Mesenchymal stem cell (in vitro differentiated cells and primary cell): ENCODE results near the gene CUX1.
A peak's percentile ranks its signal among the peaks of the same experiment; 100 is the strongest.

Source experiments
- DNase-seq: peaks from one replicate; pipeline ENCODE4 v3.0.0-alpha.2; 2013
- H2AFZ ChIP-seq: one replicate; pipeline ENCODE4 v1.6.1; 2013; ENCODE audit warnings: low read depth, mild to moderate bottlenecking, control low read depth, inconsistent platforms, low read length, moderate library complexity
- H2AK5ac ChIP-seq: 2 replicates; pipeline ENCODE4 v1.6.1; 2013; ENCODE audit warnings: low read length, moderate library complexity, mild to moderate bottlenecking, inconsistent platforms; ENCODE audit not compliant: severe bottlenecking
- H2BK120ac ChIP-seq: one replicate; pipeline ENCODE4 v1.6.1; 2013; ENCODE audit warnings: low read depth, mild to moderate bottlenecking, inconsistent platforms, low read length, moderate library complexity
- H2BK12ac ChIP-seq, 2 experiments: one replicate each; pipeline ENCODE4 v1.6.1; 2013; ENCODE audit warnings: inconsistent platforms in 2 of 2, low read length in 2 of 2, mild to moderate bottlenecking in 2 of 2, moderate library complexity in 2 of 2, control low read depth in 1 of 2
- H2BK15ac ChIP-seq: one replicate; pipeline ENCODE4 v1.6.1; 2013; ENCODE audit warnings: mild to moderate bottlenecking, low read depth, inconsistent platforms; ENCODE audit not compliant: poor library complexity, severe bottlenecking
- H2BK5ac ChIP-seq: 2 replicates; pipeline ENCODE4 v1.6.1; 2013; ENCODE audit warnings: low read depth, mild to moderate bottlenecking, low read length, control low read depth, inconsistent platforms; ENCODE audit not compliant: poor library complexity, severe bottlenecking
- H3K14ac ChIP-seq, 2 experiments: one replicate each; pipeline ENCODE4 v1.6.1; 2013; ENCODE audit warnings: inconsistent platforms in 2 of 2, low read length in 2 of 2, control low read depth in 1 of 2, mild to moderate bottlenecking in 1 of 2, moderate library complexity in 1 of 2
- H3K18ac ChIP-seq, 2 experiments: one replicate each; pipeline ENCODE4 v1.6.1; 2013; ENCODE audit warnings: inconsistent platforms in 2 of 2, low read length in 2 of 2, control low read depth in 1 of 2, low read depth in 1 of 2, mild to moderate bottlenecking in 1 of 2
- H3K23ac ChIP-seq, 2 experiments: one replicate each; pipeline ENCODE4 v1.6.1; 2013; ENCODE audit warnings: inconsistent platforms in 2 of 2, low read length in 2 of 2, mild to moderate bottlenecking in 2 of 2, moderate library complexity in 2 of 2, control low read depth in 1 of 2
- H3K27ac ChIP-seq: 2 replicates; pipeline ENCODE4 v1.5.1; 2013; ENCODE audit warnings: mild to moderate bottlenecking, moderate library complexity, low read length, control low read depth, inconsistent platforms; ENCODE audit not compliant: poor library complexity, severe bottlenecking
- H3K27me3 ChIP-seq, 2 experiments: 2 replicates each; pipeline versions ENCODE4 v1.6.1 to v1.7.0; 2013; ENCODE audit warnings: low read length in 2 of 2, mild to moderate bottlenecking in 2 of 2, moderate library complexity in 2 of 2, control low read depth in 1 of 2, inconsistent platforms in 1 of 2; ENCODE audit not compliant: control insufficient read depth in 1 of 2, insufficient read depth in 1 of 2
- H3K36me3 ChIP-seq, 2 experiments: 2 replicates each; pipeline versions ENCODE4 v1.6.1 to v1.7.0; 2013; ENCODE audit warnings: low read length in 2 of 2, control low read depth in 1 of 2, inconsistent platforms in 1 of 2, low read depth in 1 of 2, mild to moderate bottlenecking in 1 of 2; ENCODE audit not compliant: insufficient read depth in 2 of 2, control insufficient read depth in 1 of 2
- H3K4ac ChIP-seq, 2 experiments: one replicate each; pipeline ENCODE4 v1.6.1; 2013; ENCODE audit warnings: inconsistent platforms in 2 of 2, low read length in 2 of 2, mild to moderate bottlenecking in 2 of 2, moderate library complexity in 2 of 2, control low read depth in 1 of 2, low read depth in 1 of 2
- H3K4me1 ChIP-seq: 2 replicates; pipeline ENCODE4 v1.6.1; 2013; ENCODE audit warnings: low read depth, low read length, control low read depth; ENCODE audit not compliant: control insufficient read depth, insufficient read depth
- H3K4me2 ChIP-seq: 2 replicates; pipeline ENCODE4 v1.6.1; 2013; ENCODE audit warnings: low read length, mild to moderate bottlenecking, inconsistent platforms; ENCODE audit not compliant: poor library complexity, severe bottlenecking
- H3K4me3 ChIP-seq, 2 experiments: 2 replicates each; pipeline versions ENCODE4 v1.5.1 to v1.7.0; 2013; ENCODE audit warnings: low read length in 2 of 2, mild to moderate bottlenecking in 2 of 2, control low read depth in 1 of 2, low read depth in 1 of 2; ENCODE audit not compliant: insufficient read depth in 1 of 2
- H3K79me1 ChIP-seq: replicated peaks from 2 replicates; pipeline ENCODE4 v1.6.1; 2013; ENCODE audit warnings: mild to moderate bottlenecking, control low read depth, low read length, inconsistent platforms; ENCODE audit not compliant: poor library complexity, severe bottlenecking
- H3K9ac ChIP-seq: 2 replicates; pipeline ENCODE4 v1.7.0; 2013; ENCODE audit warnings: mild to moderate bottlenecking, low read length, moderate library complexity
- H3K9me3 ChIP-seq: 2 replicates; pipeline ENCODE4 v1.7.0; 2013; ENCODE audit warnings: mild to moderate bottlenecking, low read length; ENCODE audit not compliant: control insufficient read depth
- H4K8ac ChIP-seq: one replicate; pipeline ENCODE4 v1.6.1; 2013; ENCODE audit warnings: inconsistent platforms, mild to moderate bottlenecking, low read length, moderate library complexity
- H4K91ac ChIP-seq: one replicate; pipeline ENCODE4 v1.6.1; 2013; ENCODE audit warnings: mild to moderate bottlenecking, low read length, inconsistent platforms
- WGBS: methylation state at CpG from one replicate; pipeline ENCODE4 v1.1.7; 2013; ENCODE audit warnings: mixed read lengths; 5-methylcytosine and 5-hydroxymethylcytosine counted together

Gene CUX1

DNA sequence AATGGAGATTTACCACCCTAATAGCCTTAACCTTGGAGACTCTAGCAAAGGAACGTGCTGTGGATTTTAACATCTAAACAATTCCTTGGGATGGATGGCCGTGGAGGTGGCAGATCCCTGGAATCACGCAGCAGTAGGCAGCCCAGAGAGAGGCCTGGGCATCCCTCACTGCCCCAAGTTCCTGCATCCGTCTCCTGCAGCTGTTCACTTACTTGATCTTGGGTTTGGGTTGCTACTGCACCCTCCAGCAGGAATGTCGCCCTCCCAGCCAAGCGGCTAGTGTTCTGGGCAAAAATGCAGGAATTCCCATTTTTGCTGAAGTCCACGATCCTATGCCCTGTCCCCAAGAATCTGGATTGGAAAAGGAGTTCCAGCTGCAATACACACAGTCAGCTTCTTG lies 302.5 kb downstream of the CUX1 start:
- no peak overlapping the region for H3K9ac ChIP-seq
- peaks cover 19% of the 10 kb centered on the region for H3K4me1 ChIP-seq
- H2BK12ac ChIP-seq, result no peak overlapping the region
- no peak overlapping the region for H3K27ac ChIP-seq
- no peak overlapping the region for H2AK5ac ChIP-seq
- H2AFZ ChIP-seq, result no peak overlapping the region
- H4K91ac ChIP-seq, result no peak overlapping the region
- DNase-seq, result no peak
- H3K4ac ChIP-seq, result no peak overlapping the region
- H3K4me2 ChIP-seq, result no peak overlapping the region
- no peak overlapping the region for H3K14ac ChIP-seq
- H3K4me3 ChIP-seq, result no peak overlapping the region
- H2BK5ac ChIP-seq, result no peak overlapping the region
- H2BK15ac ChIP-seq, result no peak overlapping the region
- H3K23ac ChIP-seq, result no peak overlapping the region
- peaks cover 12% of the 10 kb centered on the region for H3K79me1 ChIP-seq
- H3K9me3 ChIP-seq, result no peaks in the 10 kb centered on the region
- peaks cover 18 to 23% of the 10 kb centered on the region in 2 experiments for H3K36me3 ChIP-seq
- H4K8ac ChIP-seq, result peak overlapping the region; percentile 65
- no peaks in the 10 kb centered on the region for H3K27me3 ChIP-seq
- H3K18ac ChIP-seq, result no peak overlapping the region
- 95% methylated on average over 7 of the region's 7 CpGs for WGBS
- H2BK120ac ChIP-seq, result no peak overlapping the region

DNA sequence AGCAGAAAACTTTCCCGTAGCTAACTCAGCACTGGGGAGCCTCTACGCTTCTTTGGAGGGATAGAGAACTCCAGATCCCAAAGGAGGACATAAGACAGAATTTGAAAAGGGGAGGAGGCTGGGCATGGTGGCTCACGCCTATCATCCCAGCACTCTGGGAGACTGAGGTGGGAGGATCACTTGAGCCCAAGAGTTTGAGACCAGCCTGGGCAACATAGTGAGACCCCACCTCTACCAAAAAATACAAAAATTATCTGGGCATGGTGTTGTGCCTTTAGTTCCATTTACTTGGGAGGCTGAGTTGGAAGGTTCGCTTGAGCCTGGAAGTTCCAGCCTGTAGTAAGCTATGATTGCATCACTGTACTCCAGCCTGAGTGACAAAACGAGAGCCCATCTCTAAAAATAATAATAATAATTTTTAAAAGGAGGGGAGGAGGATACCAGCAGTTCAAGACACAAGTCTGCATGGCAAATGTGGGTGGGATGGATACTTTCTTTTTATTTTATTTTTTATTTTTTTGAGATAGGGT lies 303.3 kb downstream of the CUX1 start:
- Histone ChIP-seq H4K8ac (no peak overlapping the region), H2BK5ac (no peak overlapping the region), H2BK120ac (no peak overlapping the region), H3K27ac (no peak overlapping the region), H3K23ac (no peak overlapping the region), H3K18ac (no peak overlapping the region), H2BK12ac (peak overlapping the region in 1 of 2 experiments; percentile 61), H3K36me3 (peaks cover 10 to 20% of the 10 kb centered on the region in 2 experiments), H3K4ac (no peak overlapping the region), H2BK15ac (no peak overlapping the region), H4K91ac (no peak overlapping the region), H3K4me1 (peaks cover 25% of the 10 kb centered on the region), H3K4me2 (no peak overlapping the region), H3K9ac (no peak overlapping the region), H3K27me3 (no peaks in the 10 kb centered on the region), H3K4me3 (no peak overlapping the region), H3K14ac (no peak overlapping the region), H2AFZ (no peak overlapping the region), H2AK5ac (peak overlapping the region; percentile 71), H3K9me3 (no peaks in the 10 kb centered on the region), H3K79me1 (peaks cover 12% of the 10 kb centered on the region)
- peak; percentile 33 for DNase-seq
- WGBS, result 94% methylated on average over 2 of the region's 5 CpGs

DNA sequence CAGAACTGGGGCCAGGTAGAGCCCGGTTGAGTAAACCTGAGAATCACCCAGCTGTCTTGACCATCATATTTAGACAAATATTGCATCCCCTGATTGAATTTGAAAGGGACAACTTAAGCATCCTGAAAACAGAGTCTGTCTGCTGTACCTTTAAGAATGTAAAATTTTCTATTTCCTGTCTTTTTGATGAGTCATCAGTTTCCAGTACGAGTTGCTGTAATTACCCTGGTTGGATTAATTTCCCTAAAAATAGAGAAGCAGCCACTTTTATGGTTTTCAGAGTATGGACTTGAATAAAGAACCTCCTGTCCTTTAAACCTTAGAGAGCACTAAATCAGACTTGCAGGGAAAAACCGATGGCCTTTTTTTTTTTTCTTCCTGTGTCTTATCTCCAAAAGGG lies 304.6 kb downstream of the CUX1 start:
- Histone ChIP-seq H3K18ac (peak overlapping the region in 1 of 2 experiments; percentile 87), H3K4me1 (peaks cover 25% of the 10 kb centered on the region), H3K4me3 (no peak overlapping the region), H2BK5ac (no peak overlapping the region), H4K91ac (no peak overlapping the region), H2BK12ac (peak overlapping the region in 1 of 2 experiments; percentile 85), H3K9me3 (no peaks in the 10 kb centered on the region), H3K27ac (peak overlapping the region; percentile 58), H3K4me2 (no peak overlapping the region), H2BK15ac (no peak overlapping the region), H3K36me3 (peaks cover 5 to 11% of the 10 kb centered on the region in 2 experiments), H2BK120ac (peak overlapping the region; percentile 82), H3K4ac (peak overlapping the region in 1 of 2 experiments; percentile 57), H4K8ac (peak overlapping the region; percentile 70), H3K9ac (peak overlapping the region; percentile 61), H2AK5ac (peak overlapping the region; percentile 71), H2AFZ (no peak overlapping the region), H3K14ac (no peak overlapping the region), H3K79me1 (peaks cover 12% of the 10 kb centered on the region), H3K27me3 (no peaks in the 10 kb centered on the region), H3K23ac (no peak overlapping the region)
- WGBS, result 39% methylated on average over 2 of the region's 3 CpGs
- peak; percentile 72 for DNase-seq

DNA sequence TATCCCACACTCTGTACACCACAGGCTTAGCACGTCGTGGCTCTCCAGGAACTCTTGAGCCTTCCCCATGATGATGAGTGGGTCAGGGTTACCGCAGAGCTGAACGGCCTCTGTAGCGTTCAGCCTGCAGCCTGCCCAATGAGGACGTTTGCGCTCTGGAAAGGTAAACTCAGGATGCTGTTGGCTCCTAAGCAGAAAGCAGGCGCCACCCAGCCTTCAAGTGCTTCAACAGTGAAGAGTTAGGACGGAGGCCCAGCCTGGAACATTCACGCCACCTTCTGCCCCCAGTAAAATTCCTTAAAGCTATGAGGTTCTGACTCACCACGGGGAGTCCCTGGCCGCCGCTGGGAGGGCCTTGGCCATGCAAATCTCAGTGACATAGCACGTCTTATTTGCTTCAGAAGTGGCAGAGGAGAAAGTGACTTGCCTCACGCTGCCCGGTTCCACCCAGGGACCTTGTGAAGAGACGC lies 307.7 kb downstream of the CUX1 start:
- no peak overlapping the region for H3K23ac ChIP-seq
- no peak overlapping the region for H3K14ac ChIP-seq
- H4K8ac ChIP-seq, result peak overlapping the region; percentile 97
- H2BK5ac ChIP-seq, result no peak overlapping the region
- H2BK15ac ChIP-seq, result peak overlapping the region; percentile 74
- H3K79me1 ChIP-seq, result peaks cover 8% of the 10 kb centered on the region
- peak overlapping the region; percentile 79 to 91 for H2BK12ac ChIP-seq
- peak overlapping the region; percentile 27 for H3K4me2 ChIP-seq
- peak overlapping the region; percentile 39 for H3K27ac ChIP-seq
- WGBS, result 20% methylated on average over 16 of the region's 17 CpGs
- H3K27me3 ChIP-seq, result no peaks in the 10 kb centered on the region
- peak overlapping the region; percentile 23 for H2AK5ac ChIP-seq
- H3K4me3 ChIP-seq, result no peak overlapping the region
- H3K36me3 ChIP-seq, result peaks cover under 1 to 6% of the 10 kb centered on the region in 2 experiments
- DNase-seq, result peak; percentile 98
- peak overlapping the region; percentile 60 to 80 for H3K4ac ChIP-seq
- H4K91ac ChIP-seq, result peak overlapping the region; percentile 57
- peak overlapping the region; percentile 18 for H2AFZ ChIP-seq
- no peak overlapping the region for H2BK120ac ChIP-seq
- peak overlapping the region; percentile 60 for H3K9ac ChIP-seq
- no peaks in the 10 kb centered on the region for H3K9me3 ChIP-seq
- H3K18ac ChIP-seq, result peak overlapping the region; percentile 46 to 81
- H3K4me1 ChIP-seq, result peaks cover 23% of the 10 kb centered on the region
